ENCODE data around the gene APBA1. TPM values are rescaled to one million over a fixed set of nuclear protein-coding genes. Genes with fewer than 3 reads are reported as not detected.

Gene APBA1
- total and polyA plus RNA-seq, 9 of the 15 experiments (the other 6 are each of a cell fraction or from before 2014, with no cell fraction given), result 0.01 to 0.02 TPM; not detected in 7

DNA sequence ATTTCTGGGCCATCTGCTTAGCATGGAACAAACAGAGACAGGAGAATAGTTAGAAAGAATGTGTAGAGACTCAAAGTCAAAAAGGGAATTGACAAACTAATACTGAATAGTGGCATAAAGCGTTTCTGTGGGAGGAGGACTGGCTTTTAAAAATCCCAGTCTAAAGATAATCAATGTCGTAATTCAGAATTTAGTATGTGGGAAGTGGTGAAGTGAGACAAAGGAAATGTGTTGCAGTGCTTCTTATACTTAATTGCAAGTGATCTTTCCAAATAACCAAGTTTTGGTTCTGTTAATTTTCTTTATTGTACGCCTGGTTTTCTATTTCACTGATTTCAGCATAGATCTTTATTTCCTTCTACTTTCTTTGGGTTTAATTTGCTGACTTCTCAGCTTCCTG, 214.0 kb downstream of the APBA1 start:
- TF ChIP-seq, protein P1, sequence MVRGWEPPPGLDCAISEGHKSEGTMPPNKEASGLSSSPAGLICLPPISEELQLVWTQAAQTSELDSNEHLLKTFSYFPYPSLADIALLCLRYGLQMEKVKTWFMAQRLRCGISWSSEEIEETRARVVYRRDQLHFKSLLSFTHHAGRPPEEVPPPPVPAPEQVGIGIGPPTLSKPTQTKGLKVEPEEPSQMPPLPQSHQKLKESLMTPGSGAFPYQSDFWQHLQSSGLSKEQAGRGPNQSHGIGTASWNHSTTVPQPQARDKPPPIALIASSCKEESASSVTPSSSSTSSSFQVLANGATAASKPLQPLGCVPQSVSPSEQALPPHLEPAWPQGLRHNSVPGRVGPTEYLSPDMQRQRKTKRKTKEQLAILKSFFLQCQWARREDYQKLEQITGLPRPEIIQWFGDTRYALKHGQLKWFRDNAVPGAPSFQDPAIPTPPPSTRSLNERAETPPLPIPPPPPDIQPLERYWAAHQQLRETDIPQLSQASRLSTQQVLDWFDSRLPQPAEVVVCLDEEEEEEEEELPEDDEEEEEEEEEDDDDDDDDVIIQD (CRISPR knock-in tag; IDR thresholded peaks at IDR 0.05), result no peak
- TF ChIP-seq ZNF217 (CRISPR knock-in tag; IDR thresholded peaks at IDR 0.05) (no peak), ZNF121 (CRISPR knock-in tag; conservative IDR thresholded peaks at IDR 0.05) (no peak), FOXM1 (IDR thresholded peaks at IDR 0.05; ENCODE audit: low read depth) (no peak), FOXM1 (CRISPR knock-in tag; IDR thresholded peaks at IDR 0.05; ENCODE audit: low read depth) (no peak), TOE1 (IDR thresholded peaks at IDR 0.05; ENCODE audit: borderline replicate concordance) (no peak), TOE1 (CRISPR knock-in tag; IDR thresholded peaks at IDR 0.05; ENCODE audit: borderline replicate concordance, low read depth) (no peak), SETDB1 (IDR thresholded peaks at IDR 0.05; ENCODE audit: low read length) (no peak)
- TF ChIP-seq, protein P2, sequence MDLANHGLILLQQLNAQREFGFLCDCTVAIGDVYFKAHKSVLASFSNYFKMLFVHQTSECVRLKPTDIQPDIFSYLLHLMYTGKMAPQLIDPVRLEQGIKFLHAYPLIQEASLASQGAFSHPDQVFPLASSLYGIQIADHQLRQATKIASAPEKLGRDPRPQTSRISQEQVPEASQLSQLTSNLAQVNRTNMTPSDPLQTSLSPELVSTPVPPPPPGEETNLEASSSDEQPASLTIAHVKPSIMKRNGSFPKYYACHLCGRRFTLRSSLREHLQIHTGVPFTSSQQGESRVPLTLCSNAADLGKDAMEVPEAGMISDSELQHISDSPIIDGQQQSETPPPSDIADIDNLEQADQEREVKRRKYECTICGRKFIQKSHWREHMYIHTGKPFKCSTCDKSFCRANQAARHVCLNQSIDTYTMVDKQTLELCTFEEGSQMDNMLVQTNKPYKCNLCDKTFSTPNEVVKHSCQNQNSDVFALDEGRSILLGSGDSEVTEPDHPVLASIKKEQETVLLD (IDR thresholded peaks at IDR 0.05), result no peak
- H3K79me2 ChIP-seq (ENCODE audit: control insufficient read depth, insufficient read depth, low read length), result no peaks in the 10 kb centered on the region
- no TSS peak for BruUV-seq (replicated peaks)
- H3K9me3 ChIP-seq (replicated peaks; ENCODE audit: control insufficient read depth, insufficient read depth, low read depth, low read length), result no peaks in the 10 kb centered on the region
- CTCF ChIA-PET (ENCODE audit: low intra/inter-chr PET ratio), result no interaction called here
- FAIRE-seq, result no peak
- H3K9me1 ChIP-seq (ENCODE audit: control insufficient read depth, insufficient read depth, low read length), result no peaks in the 10 kb centered on the region
- POLR2A ChIA-PET, result interaction anchor here (0.7 to 1.0 kb wide), 2 partner anchors 13 to 97 kb away, joined by 3 read pairs; no protein-coding TSS in a partner anchor
- H3K4me2 ChIP-seq (ENCODE audit: insufficient read depth, low read length), result no peak overlapping the region
- in situ Hi-C loops (cut with MboI), result no loop called here
- no peak for ATAC-seq
- no peaks in the 10 kb centered on the region for H3K36me3 ChIP-seq (ENCODE audit: control insufficient read depth, insufficient read depth, low read length)
- no peak overlapping the region for H2AFZ ChIP-seq (ENCODE audit: low read depth, low read length)
- H3K4me3 ChIP-seq, result no peak overlapping the region
- H3K27me3 ChIP-seq (ENCODE audit: control insufficient read depth in 2 of 2, insufficient read depth in 2 of 2, low read length in 2 of 2), result peaks cover 2 to 22% of the 10 kb centered on the region in 2 experiments; a peak in 3 of 5 replicates
- H3K9ac ChIP-seq (ENCODE audit: insufficient read depth in 1 of 2, low read depth in 2 of 2, low read length in 2 of 2), result no peak overlapping the region
- H4K20me1 ChIP-seq (replicated peaks; ENCODE audit: control insufficient read depth, insufficient read depth, low read length), result no peaks in the 10 kb centered on the region
- H3K4me1 ChIP-seq (replicated peaks in 1 of 2; ENCODE audit: control insufficient read depth in 2 of 2, insufficient read depth in 2 of 2, low read length in 2 of 2), result no peaks in the 10 kb centered on the region
- no peak for DNase-seq (ENCODE audit: extremely low read depth in 1 of 4, low spot score in 3 of 4)
- intact Hi-C loops (cut with micrococcal nuclease), result no loop called here
- no peak overlapping the region for H3K27ac ChIP-seq (ENCODE audit: extremely low read depth, low read depth, low read length)
- WGBS (ENCODE audit: insufficient coverage, low coverage, missing lambda C conversion rate), result 2% methylated on average over 3 of the region's 3 CpGs
